GM23338 (cell line): ENCODE measurements around the gene GCG. TPM values are rescaled to one million over a fixed set of nuclear protein-coding genes. Genes with fewer than 3 reads are reported as not detected.

ENCODE experiments used
- ATAC-seq: fragments of 200-7000 bp; cut with Tn5 transposase; 3 replicates; pipeline ENCODE4 v1.9.1; 2020
- DNase-seq: peaks from one replicate; pipeline ENCODE4 v3.0.0-alpha.2; 2015; ENCODE audit warnings: low spot score
- H2AFZ ChIP-seq: fragments of 200-600 bp; sonication (generic); 2 replicates; pipeline ENCODE4 v1.8.0; 2016; ENCODE audit warnings: antibody characterized with exemption, mild to moderate bottlenecking, moderate library complexity
- H3F3A ChIP-seq: fragments of 200-600 bp; sonication (generic); replicated peaks from 2 replicates; pipeline ENCODE4 v1.8.0; 2017; ENCODE audit warnings: antibody characterized with exemption, mixed run types, low read depth
- H3K27ac ChIP-seq: fragments of 200-600 bp; sonication (generic); 2 replicates; pipeline ENCODE4 v1.6.1; 2016; ENCODE audit warnings: low read depth
- H3K27me3 ChIP-seq: fragments of 200-600 bp; sonication (generic); 2 replicates; pipeline ENCODE4 v1.8.0; 2016; ENCODE audit warnings: mild to moderate bottlenecking, mixed run types, moderate library complexity; ENCODE audit not compliant: insufficient read depth
- H3K36me3 ChIP-seq: fragments of 200-600 bp; sonication (generic); 2 replicates; pipeline ENCODE4 v1.8.0; 2016; ENCODE audit warnings: mild to moderate bottlenecking; ENCODE audit not compliant: insufficient read depth
- H3K4me1 ChIP-seq: fragments of 200-600 bp; sonication (generic); 2 replicates; pipeline ENCODE4 v1.8.0; 2016; ENCODE audit warnings: mild to moderate bottlenecking, moderate library complexity; ENCODE audit not compliant: insufficient read depth
- H3K4me2 ChIP-seq: fragments of 200-600 bp; sonication (generic); 2 replicates; pipeline ENCODE4 v1.7.1; 2017; ENCODE audit warnings: mixed run types
- H3K4me3 ChIP-seq: fragments of 200-600 bp; sonication (generic); 2 replicates; pipeline ENCODE4 v1.6.1; 2016; ENCODE audit warnings: mixed run types
- H3K79me2 ChIP-seq: fragments of 200-600 bp; sonication (generic); replicated peaks from 2 replicates; pipeline ENCODE4 v1.8.0; 2017; ENCODE audit warnings: mild to moderate bottlenecking; ENCODE audit not compliant: insufficient read depth
- H3K9me2 ChIP-seq: fragments of 200-600 bp; sonication (generic); 2 replicates; pipeline ENCODE4 v1.8.0; 2017; ENCODE audit not compliant: insufficient read depth
- H4K20me1 ChIP-seq: fragments of 200-600 bp; sonication (generic); replicated peaks from 2 replicates; pipeline ENCODE4 v1.8.0; 2017; ENCODE audit warnings: mild to moderate bottlenecking; ENCODE audit not compliant: insufficient read depth
- H3K27ac Mint-ChIP-seq: 2 replicates; pipeline ENCODE4 v1.8.0; 2020; ENCODE audit warnings: inconsistent platforms, mild to moderate bottlenecking, moderate library complexity, mixed read lengths
- H3K27me3 Mint-ChIP-seq: 3 replicates; pipeline ENCODE4 v1.8.0; 2022; ENCODE audit warnings: low read depth, mild to moderate bottlenecking, moderate library complexity, mixed read lengths, inconsistent platforms; ENCODE audit not compliant: insufficient read depth, poor library complexity
- H3K36me3 Mint-ChIP-seq: 3 replicates; pipeline ENCODE4 v1.8.0; 2021; ENCODE audit warnings: low read depth, mild to moderate bottlenecking, inconsistent platforms, moderate library complexity, mixed read lengths
- H3K4me1 Mint-ChIP-seq: 3 replicates; pipeline ENCODE4 v1.8.0; 2020; ENCODE audit warnings: mild to moderate bottlenecking, inconsistent platforms, mixed read lengths
- H3K4me3 Mint-ChIP-seq: 3 replicates; pipeline ENCODE4 v1.8.0; 2021; ENCODE audit warnings: moderate library complexity, mild to moderate bottlenecking, inconsistent platforms, mixed read lengths
- H3K9me3 Mint-ChIP-seq: 3 replicates; pipeline ENCODE4 v1.8.0; 2020; ENCODE audit warnings: moderate library complexity, mild to moderate bottlenecking, inconsistent platforms, mixed read lengths
- CREB1 ChIP-seq: fragments of 250-450 bp; sonication (Bioruptor Pico); IDR thresholded peaks from 2 replicates; pipeline ENCODE4 v1.5.0; 2020; ENCODE audit warnings: low read depth, mild to moderate bottlenecking, moderate library complexity
- EZH2 ChIP-seq: fragments of 200-600 bp; sonication (generic); IDR thresholded peaks from one replicate; pipeline ENCODE4 v1.8.0; 2017; ENCODE audit warnings: antibody characterized with exemption, mild to moderate bottlenecking, low read depth; ENCODE audit not compliant: unreplicated experiment
- EZH2phosphoT487 ChIP-seq: fragments of 200-600 bp; sonication (generic); IDR thresholded peaks from one replicate; pipeline ENCODE4 v1.8.1; 2018; ENCODE audit warnings: antibody characterized with exemption; ENCODE audit not compliant: unreplicated experiment
- JUNB ChIP-seq: IDR thresholded peaks from one replicate; pipeline ENCODE4 v1.6.1; 2016; ENCODE audit warnings: antibody characterized with exemption; ENCODE audit not compliant: unreplicated experiment
- NANOG ChIP-seq: IDR thresholded peaks from 2 replicates; pipeline ENCODE4 v1.6.1; 2016; ENCODE audit warnings: antibody characterized with exemption, borderline replicate concordance
- POLR2AphosphoS5 ChIP-seq: IDR thresholded peaks from 2 replicates; pipeline ENCODE4 v1.6.1; 2016; ENCODE audit warnings: antibody characterized with exemption, low read depth
- STAT1 ChIP-seq: IDR thresholded peaks from one replicate; pipeline ENCODE4 v1.6.1; 2016; ENCODE audit warnings: antibody characterized with exemption; ENCODE audit not compliant: unreplicated experiment
- ZNF114 ChIP-seq: fragments of 250-450 bp; sonication (Bioruptor Pico); IDR thresholded peaks from 2 replicates; pipeline ENCODE4 v1.5.0; 2020; ENCODE audit warnings: mild to moderate bottlenecking, moderate library complexity
- ZNF331 ChIP-seq: fragments of 250-450 bp; sonication (Bioruptor Pico); IDR thresholded peaks from 2 replicates; pipeline ENCODE4 v1.5.0; 2020; ENCODE audit warnings: low read depth, mild to moderate bottlenecking, moderate library complexity
- ZNF462 ChIP-seq: fragments of 250-450 bp; sonication (Bioruptor Pico); IDR thresholded peaks from 2 replicates; pipeline ENCODE4 v1.5.0; 2020; ENCODE audit warnings: mild to moderate bottlenecking, moderate library complexity
- polyA plus RNA-seq: library from polyadenylated mRNA; unstranded; fragments of >200 nt; fragmentation: Nextera tagmentation; extraction: Ambion mirVana; gene quantifications from 2 replicates; pipeline ENCODE4 v1.2.1, GENCODE V29; 2016
- total RNA-seq: library from RNA; depleted of rRNA; stranded (reverse); fragments of >200 nt; shearing (Covaris generic); gene quantifications from 2 replicates; pipeline ENCODE4 v1.2.3, GENCODE V29; 2014
- TF ChIP-seq, protein P1 (sequence below): IDR thresholded peaks from 2 replicates; pipeline ENCODE4 v1.6.1; 2016; ENCODE audit warnings: antibody characterized with exemption
- TF ChIP-seq, protein P2 (sequence below): IDR thresholded peaks from one replicate; pipeline ENCODE4 v1.6.1; 2018; ENCODE audit warnings: antibody characterized with exemption; ENCODE audit not compliant: unreplicated experiment
- TF ChIP-seq, protein P3 (sequence below), 2 experiments: fragments of 200-600 bp in 1 of 2; sonication (generic) in 1 of 2; conservative IDR thresholded peaks; 2 replicates each; pipeline versions ENCODE4 v1.5.1 to v1.6.1; 2016 to 2017; ENCODE audit warnings: antibody characterized with exemption in 2 of 2, low read depth in 2 of 2, mild to moderate bottlenecking in 2 of 2, moderate library complexity in 1 of 2

The GCG gene
- total and polyA plus RNA-seq, 2 experiments from 2014 or later: not detected

GRCh38 chr2:162159446-162159845 lies 7.4 kb upstream of the GCG start:
- no peaks in the 10 kb centered on the region for H3K27me3 Mint-ChIP-seq
- DNase-seq (no peak), ATAC-seq (no peak)

More at GRCh38 chr2:162159446-162159845, 7.4 kb upstream of the GCG start:
- H3K36me3 Mint-ChIP-seq: no peaks in the 10 kb centered on the region
- H3F3A ChIP-seq: no peaks in the 10 kb centered on the region
- H3K4me2 ChIP-seq: no peak overlapping the region
- no peaks in the 10 kb centered on the region for H3K27me3 ChIP-seq
- H3K4me3 Mint-ChIP-seq: no peak overlapping the region
- no peaks in the 10 kb centered on the region for H3K4me1 ChIP-seq
- H3K9me2 ChIP-seq: no peaks in the 10 kb centered on the region
- no peaks in the 10 kb centered on the region for H4K20me1 ChIP-seq
- no peaks in the 10 kb centered on the region for H3K36me3 ChIP-seq
- no peak overlapping the region for H3K27ac ChIP-seq
- no peak for TF ChIP-seq ZNF331 (CRISPR knock-in tag)
- TF ChIP-seq, protein P1, sequence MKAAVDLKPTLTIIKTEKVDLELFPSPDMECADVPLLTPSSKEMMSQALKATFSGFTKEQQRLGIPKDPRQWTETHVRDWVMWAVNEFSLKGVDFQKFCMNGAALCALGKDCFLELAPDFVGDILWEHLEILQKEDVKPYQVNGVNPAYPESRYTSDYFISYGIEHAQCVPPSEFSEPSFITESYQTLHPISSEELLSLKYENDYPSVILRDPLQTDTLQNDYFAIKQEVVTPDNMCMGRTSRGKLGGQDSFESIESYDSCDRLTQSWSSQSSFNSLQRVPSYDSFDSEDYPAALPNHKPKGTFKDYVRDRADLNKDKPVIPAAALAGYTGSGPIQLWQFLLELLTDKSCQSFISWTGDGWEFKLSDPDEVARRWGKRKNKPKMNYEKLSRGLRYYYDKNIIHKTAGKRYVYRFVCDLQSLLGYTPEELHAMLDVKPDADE: no peak
- TF ChIP-seq ZNF114: no peak
- TF ChIP-seq EZH2: no peak
- no peak for TF ChIP-seq ZNF462 (CRISPR knock-in tag)
- TF ChIP-seq STAT1: no peak
- TF ChIP-seq JUNB: no peak
- no peak for TF ChIP-seq CREB1
- no peak for TF ChIP-seq POLR2AphosphoS5
- TF ChIP-seq EZH2phosphoT487: no peak
- TF ChIP-seq, protein P2, sequence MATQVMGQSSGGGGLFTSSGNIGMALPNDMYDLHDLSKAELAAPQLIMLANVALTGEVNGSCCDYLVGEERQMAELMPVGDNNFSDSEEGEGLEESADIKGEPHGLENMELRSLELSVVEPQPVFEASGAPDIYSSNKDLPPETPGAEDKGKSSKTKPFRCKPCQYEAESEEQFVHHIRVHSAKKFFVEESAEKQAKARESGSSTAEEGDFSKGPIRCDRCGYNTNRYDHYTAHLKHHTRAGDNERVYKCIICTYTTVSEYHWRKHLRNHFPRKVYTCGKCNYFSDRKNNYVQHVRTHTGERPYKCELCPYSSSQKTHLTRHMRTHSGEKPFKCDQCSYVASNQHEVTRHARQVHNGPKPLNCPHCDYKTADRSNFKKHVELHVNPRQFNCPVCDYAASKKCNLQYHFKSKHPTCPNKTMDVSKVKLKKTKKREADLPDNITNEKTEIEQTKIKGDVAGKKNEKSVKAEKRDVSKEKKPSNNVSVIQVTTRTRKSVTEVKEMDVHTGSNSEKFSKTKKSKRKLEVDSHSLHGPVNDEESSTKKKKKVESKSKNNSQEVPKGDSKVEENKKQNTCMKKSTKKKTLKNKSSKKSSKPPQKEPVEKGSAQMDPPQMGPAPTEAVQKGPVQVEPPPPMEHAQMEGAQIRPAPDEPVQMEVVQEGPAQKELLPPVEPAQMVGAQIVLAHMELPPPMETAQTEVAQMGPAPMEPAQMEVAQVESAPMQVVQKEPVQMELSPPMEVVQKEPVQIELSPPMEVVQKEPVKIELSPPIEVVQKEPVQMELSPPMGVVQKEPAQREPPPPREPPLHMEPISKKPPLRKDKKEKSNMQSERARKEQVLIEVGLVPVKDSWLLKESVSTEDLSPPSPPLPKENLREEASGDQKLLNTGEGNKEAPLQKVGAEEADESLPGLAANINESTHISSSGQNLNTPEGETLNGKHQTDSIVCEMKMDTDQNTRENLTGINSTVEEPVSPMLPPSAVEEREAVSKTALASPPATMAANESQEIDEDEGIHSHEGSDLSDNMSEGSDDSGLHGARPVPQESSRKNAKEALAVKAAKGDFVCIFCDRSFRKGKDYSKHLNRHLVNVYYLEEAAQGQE: no peak
- TF ChIP-seq, protein P3, sequence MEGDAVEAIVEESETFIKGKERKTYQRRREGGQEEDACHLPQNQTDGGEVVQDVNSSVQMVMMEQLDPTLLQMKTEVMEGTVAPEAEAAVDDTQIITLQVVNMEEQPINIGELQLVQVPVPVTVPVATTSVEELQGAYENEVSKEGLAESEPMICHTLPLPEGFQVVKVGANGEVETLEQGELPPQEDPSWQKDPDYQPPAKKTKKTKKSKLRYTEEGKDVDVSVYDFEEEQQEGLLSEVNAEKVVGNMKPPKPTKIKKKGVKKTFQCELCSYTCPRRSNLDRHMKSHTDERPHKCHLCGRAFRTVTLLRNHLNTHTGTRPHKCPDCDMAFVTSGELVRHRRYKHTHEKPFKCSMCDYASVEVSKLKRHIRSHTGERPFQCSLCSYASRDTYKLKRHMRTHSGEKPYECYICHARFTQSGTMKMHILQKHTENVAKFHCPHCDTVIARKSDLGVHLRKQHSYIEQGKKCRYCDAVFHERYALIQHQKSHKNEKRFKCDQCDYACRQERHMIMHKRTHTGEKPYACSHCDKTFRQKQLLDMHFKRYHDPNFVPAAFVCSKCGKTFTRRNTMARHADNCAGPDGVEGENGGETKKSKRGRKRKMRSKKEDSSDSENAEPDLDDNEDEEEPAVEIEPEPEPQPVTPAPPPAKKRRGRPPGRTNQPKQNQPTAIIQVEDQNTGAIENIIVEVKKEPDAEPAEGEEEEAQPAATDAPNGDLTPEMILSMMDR (conservative IDR thresholded peaks at IDR 0.05; ENCODE audit: low read depth in 2 of 2): no peak
- TF ChIP-seq NANOG: no peak
- no peak overlapping the region for H3K27ac Mint-ChIP-seq
- H3K79me2 ChIP-seq: no peaks in the 10 kb centered on the region
- no peaks in the 10 kb centered on the region for H3K4me1 Mint-ChIP-seq
- no peaks in the 10 kb centered on the region for H3K9me3 Mint-ChIP-seq
- peak overlapping the region; percentile 85 for H2AFZ ChIP-seq
- H3K4me3 ChIP-seq: no peak overlapping the region
